GM19452 (cell line): ENCODE results near the gene LMCD1.

Source experiments
- ATAC-seq: cut with Tn5 transposase; IDR thresholded peaks from one replicate; pipeline ENCODE4 v1.9.1; 2021; ENCODE audit not compliant: unreplicated experiment

Gene LMCD1

GRCh38 chr3:8503871-8504610 is 2.4 kb downstream of the LMCD1 start:
- ATAC-seq, result peak; percentile 3

DNA sequence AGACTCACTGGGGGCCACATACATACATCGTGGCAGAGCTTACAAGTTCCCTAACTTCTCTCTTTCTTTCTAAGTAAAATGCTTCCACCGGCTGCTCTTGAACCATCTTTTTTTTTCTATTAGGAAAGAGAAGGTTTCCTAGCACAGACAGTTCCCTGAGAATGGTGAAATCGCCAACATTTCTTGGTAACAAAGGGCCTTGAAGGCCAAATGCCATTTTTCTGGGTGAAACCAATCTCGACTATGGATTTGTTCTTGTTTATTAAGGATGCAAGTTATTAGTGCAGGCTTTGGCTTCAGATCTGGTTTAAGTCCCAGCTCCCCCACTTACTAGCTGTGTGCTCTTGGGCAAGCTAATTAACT is 3.0 kb downstream of the LMCD1 start:
- no peak for ATAC-seq

DNA sequence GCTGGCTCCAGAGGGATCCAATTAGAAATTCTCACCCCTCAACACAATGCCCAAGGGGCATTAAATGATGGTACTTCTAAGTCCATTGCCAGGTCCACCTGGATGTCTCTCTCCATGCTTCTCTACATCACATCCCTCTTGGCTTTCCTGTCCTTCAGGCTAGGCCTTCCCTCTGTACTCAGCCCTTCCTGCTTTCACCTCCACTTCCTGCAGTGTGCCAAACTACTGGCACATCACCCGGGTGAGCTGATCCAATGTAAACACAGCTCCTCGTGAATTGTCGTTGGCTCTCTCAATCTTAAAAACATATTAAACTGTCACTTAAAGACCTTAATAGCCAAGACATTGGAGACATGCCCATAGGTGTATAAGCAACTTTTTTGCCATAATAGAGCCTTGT is 4.0 kb downstream of the LMCD1 start:
- no peak for ATAC-seq

GRCh38 chr3:8506571-8507061 is 5.0 kb downstream of the LMCD1 start:
- no peak for ATAC-seq

DNA sequence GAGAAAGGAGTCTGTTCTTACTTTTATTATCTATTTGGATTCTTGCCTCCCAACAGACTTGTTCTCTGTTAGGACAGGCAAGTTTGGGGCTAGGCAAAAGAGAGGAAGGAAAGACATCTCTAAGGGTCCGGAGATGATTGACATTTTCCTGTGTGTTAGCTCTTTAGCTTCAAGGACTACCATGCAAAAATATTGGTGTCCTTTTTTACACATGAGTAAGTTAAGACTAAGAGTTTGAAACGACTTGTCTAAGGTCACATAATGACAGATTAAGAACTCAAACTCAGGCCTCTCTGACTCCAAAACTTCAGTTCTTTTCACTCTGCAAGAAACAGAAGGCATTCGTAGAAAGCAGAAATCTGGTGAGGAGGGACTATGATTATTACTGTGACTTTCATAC is 5.9 kb downstream of the LMCD1 start:
- no peak for ATAC-seq

DNA sequence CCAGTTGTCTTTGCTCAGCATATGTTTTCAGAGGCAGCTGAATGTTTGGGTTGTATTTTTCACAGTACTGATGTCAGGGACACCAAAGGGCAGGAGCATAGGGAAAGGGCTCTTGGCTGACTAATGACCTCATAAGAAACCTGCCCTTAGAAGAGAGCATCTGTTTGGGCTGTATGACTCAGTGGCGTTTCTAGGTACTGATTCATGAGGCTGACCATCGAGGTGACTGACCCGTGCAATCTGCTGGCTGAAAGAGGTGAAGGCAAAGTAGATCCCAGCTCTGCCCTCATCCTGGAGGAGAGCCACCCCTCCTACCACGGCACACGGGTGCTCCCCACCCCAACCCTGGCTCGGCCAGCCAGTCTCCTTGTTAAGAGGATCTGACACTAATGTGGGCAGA is 8.3 kb downstream of the LMCD1 start:
- no peak for ATAC-seq

DNA sequence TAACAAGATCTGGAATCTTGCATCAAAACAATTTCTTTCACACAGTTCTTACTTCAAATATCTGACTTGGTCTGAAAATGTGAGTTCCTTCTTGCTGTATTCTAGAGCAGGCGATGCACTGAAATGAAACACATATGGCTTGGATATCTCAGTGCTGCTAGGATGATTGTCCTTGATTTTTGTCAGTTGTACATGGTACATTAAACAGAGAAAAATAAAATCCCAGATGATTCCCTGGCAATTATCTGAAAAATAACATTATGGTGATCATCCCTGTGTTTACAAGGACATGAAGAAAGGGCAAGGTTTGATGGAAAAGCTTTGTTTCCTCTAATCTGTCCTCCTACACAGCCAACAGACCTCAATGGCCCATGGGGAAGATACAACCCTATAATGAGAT is 10.6 kb downstream of the LMCD1 start:
- no peak for ATAC-seq

- ATAC-seq, result no peak
Measured at GRCh38 chr3:8516047-8516661, 14.5 kb downstream of the LMCD1 start.

- no peak for ATAC-seq
Measured at GRCh38 chr3:8516783-8517182, 15.2 kb downstream of the LMCD1 start.

DNA sequence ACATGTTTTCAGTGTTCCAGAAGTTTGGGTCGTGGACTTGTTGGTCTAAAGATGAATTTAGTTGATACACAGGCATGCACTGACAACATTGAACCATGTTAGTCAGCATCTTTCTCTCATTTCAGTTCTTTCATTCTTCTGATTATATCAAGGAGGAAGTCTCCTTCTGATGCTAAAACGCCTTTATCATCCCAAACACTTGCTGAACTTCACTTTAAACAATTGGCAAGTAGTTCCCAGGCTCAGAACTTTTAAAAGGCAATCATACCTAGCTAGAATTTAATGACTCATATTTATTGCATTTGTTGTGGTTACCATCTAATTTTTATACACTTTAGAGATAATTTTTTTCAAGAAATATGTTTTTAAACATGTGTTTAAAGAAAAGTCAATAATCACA is 15.9 kb downstream of the LMCD1 start:
- no peak for ATAC-seq

GRCh38 chr3:8518138-8518537 is 16.5 kb downstream of the LMCD1 start:
- ATAC-seq, result no peak

GRCh38 chr3:8519156-8519555 is 17.5 kb downstream of the LMCD1 start:
- no peak for ATAC-seq

DNA sequence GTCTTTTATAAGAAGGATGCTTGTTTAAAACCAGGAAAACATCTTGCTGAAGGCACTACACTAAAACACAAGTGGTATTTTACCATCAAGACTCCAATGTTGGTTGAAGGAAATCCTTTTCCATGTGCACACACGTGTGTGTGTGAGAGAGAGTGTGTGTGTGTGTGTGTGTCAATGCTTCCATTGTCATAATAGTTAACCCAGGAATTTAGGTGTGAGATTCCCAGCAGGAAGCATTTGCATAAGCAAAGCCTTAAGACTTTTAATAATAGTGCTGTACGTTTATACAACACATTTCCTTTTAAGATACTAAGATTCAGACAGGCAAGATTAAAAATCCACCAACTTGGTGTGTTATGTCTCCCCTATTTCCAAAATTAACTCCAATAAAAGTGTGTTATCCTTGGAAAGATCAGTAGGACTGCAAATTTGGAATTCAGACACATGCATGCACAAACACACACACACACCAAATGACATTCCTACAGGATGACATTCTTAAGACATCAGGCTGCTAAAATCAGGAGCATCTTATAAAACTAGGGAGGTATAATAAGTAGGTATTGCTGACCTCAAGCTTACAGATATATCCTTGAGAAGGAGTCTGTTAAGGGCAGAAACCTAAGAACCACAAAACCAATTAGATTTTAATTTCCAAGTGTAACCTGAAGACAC is 18.3 kb downstream of the LMCD1 start:
- no peak for ATAC-seq

DNA sequence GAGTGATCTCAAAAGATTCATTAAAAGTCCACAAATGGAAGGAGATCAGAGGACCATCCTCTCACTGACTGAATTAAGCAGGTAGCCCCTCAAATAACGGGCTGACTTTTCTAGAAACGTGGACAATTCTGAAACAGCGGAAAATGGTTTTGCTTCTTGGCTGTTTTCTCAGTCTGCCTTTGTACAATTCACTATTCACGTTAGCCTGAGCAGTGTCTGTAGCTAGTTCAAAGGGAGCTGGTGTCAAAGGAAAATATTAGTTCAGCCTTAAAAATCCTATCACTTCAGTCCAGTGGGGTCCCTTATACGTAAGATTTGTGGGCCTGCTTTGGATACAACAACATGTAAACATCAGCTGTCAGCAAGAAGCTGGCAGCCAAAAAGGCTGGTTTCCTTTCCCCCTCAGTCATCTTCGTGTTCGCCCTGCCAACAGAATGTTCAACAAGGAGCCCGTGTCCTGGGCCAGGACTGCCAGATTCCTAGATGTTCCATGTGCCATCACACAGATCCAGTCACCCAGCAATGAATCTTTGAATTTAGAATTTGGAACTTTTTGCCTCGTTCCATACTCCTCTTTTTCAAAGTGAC is 19.3 kb downstream of the LMCD1 start:
- ATAC-seq, result no peak

- no peak for ATAC-seq
Measured at GRCh38 chr3:8523041-8523440, 21.4 kb downstream of the LMCD1 start.

DNA sequence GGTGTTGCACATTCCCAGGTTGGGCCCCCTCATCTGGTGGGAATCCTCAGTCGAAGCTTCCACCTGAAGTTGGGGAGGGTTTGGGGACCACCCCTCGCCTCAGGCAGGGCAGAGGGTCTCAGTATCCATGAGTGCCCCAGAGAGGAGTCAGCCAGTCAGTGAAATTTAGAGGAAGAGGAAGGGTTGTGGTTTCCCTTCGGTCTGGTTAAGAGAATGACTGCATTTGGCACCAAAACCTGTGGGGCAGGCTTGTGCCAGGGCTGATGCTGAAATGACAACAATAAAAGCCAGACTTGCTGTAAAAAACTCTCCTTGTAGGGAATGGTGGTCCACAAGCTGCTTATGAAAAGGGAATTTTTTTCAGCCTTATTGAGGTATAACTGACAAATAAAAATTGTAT is 22.6 kb downstream of the LMCD1 start:
- ATAC-seq, result no peak

GRCh38 chr3:8524656-8525399 is 23.2 kb downstream of the LMCD1 start:
- no peak for ATAC-seq

DNA sequence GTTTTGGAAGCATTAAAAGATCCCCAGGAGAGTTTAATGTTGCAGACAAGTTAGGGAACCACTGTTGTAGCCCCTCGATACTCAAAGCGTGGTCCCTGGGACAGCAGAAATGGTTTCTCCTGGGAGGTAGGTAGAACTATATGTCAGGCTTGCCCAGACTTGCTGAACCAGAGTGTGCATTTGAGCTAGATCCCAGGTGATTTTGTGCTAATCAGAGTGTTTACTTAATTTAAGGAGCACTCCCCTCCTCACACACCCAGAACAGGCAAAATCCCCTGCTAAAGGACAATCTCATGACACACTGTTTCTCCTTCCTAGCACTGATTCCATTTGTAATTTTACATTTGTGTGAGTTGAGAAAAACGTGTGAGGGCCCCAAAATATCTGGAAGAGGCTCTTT is 24.3 kb downstream of the LMCD1 start:
- no peak for ATAC-seq

DNA sequence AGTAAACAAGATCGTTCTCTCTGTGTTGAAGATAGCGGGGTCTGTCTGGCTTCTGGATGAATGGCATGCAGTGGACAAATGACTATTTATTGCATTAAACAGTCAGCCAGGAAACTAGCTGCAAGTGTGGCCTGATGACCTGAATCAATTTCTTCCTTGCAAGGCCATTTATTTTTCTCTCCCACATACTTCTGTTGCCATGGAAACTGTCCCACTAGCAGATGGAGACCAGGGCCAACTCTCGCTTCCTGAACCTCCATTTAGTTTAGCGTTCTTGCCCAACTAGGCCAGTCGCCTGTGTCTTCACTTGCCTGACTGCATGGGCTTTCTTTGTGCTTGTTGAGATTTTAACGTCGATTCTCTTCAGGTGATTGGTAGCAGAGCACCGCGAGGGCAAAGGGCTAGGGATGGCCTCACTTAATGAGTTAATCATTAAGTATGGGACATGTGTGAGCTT is 27.6 kb downstream of the LMCD1 start:
- no peak for ATAC-seq

GRCh38 chr3:8529738-8530525 is 28.3 kb downstream of the LMCD1 start:
- no peak for ATAC-seq
